ENCODE data around the gene WDR93.

DNA sequence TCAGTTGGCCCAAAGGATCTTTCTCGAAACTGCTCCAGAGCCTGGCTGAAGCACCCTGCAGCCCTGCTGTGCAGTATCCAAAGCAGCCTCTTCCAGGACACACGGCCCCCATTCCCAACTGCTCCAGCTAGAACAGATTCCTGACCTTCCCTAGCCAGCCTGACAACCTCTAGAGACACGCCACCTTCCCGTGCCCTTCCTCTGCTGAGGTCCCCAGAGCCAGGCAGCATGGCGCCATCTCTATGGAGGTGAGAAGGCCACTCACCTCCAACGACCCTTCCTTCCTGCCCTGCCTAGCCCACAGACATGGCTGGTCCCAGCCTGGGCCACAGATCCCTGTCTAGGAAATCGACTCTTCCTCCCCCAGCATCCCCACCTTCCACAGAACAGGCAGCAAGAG, 38.5 kb upstream of the WDR93 start:
- TF ChIP-seq CTCF (tag by site-specific recombination; IDR thresholded peaks at IDR 0.05) (no peak), ZNF560 (tag by site-specific recombination; IDR thresholded peaks at IDR 0.05; ENCODE audit: borderline replicate concordance) (no peak), MEIS1 (CRISPR knock-in tag; IDR thresholded peaks at IDR 0.05; ENCODE audit: borderline replicate concordance) (no peak), EGR2 (tag by site-specific recombination; IDR thresholded peaks at IDR 0.05; ENCODE audit: low read depth) (no peak), ZNF138 (tag by site-specific recombination; IDR thresholded peaks at IDR 0.05; ENCODE audit: borderline replicate concordance) (no peak)
- TF ChIP-seq, protein P1, sequence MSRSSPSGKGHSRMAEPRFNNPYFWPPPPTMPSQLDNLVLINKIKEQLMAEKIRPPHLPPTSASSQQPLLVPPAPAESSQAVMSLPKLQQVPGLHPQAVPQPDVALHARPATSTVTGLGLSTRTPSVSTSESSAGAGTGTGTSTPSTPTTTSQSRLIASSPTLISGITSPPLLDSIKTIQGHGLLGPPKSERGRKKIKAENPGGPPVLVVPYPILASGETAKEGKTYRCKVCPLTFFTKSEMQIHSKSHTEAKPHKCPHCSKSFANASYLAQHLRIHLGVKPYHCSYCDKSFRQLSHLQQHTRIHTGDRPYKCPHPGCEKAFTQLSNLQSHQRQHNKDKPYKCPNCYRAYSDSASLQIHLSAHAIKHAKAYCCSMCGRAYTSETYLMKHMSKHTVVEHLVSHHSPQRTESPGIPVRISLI (tag by site-specific recombination; IDR thresholded peaks at IDR 0.05), result no peak
